ENCODE data around the gene NAV2. TPM values are rescaled to one million over a fixed set of nuclear protein-coding genes. Genes with fewer than 3 reads are reported as not detected.

NAV2 gene
- total and polyA plus RNA-seq, 4 experiments from 2014 or later = 1.1 to 6.2 (median 4.2) TPM; not detected in 1

DNA sequence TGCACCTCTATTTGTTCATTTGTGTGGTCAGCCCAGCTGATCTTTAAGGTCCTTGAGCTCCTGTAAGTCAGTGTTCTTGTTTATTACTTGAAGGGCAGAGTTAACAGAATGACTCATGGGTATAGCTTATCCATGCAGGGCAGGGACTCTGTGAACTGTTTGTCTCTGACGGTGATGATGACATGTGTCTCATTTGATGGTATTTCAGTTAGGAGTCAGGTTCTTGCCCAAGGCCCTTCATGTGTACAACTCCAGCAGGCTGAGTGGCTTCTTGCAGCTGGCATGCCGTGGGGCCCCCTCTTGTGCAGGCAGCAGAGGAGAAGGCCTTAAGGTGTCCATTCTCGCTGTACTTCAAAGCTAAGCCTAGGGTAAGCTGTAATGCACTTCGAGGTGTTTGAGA lies 282.5 kb downstream of the NAV2 start:
- intact Hi-C loops (cut with micrococcal nuclease) = no loop called here
- H3K4me3 ChIP-seq (ENCODE audit: low read length in 2 of 2) = no peak overlapping the region
- H3K4me1 ChIP-seq (ENCODE audit: insufficient read depth, low read length) = no peaks in the 10 kb centered on the region
- H3K9me3 Mint-ChIP-seq = no peaks in the 10 kb centered on the region
- ChIA-PET POLR2A (ENCODE audit: partially characterized antibody) (no interaction called here), CTCF (ENCODE audit: partially characterized antibody) (no interaction called here)
- DNase-seq = no peak
- H3K27ac ChIP-seq (ENCODE audit: low read depth, low read length) = no peak overlapping the region
- no peak overlapping the region for H3K4me3 Mint-ChIP-seq
- H3K27me3 ChIP-seq (ENCODE audit: insufficient read depth, low read length) = no peaks in the 10 kb centered on the region
- H3K27ac Mint-ChIP-seq = no peak overlapping the region
- H3K36me3 Mint-ChIP-seq = no peaks in the 10 kb centered on the region
- H3K27me3 Mint-ChIP-seq = peaks cover 0 to 4% of the 10 kb centered on the region in 2 donors
- no peaks in the 10 kb centered on the region for H3K36me3 ChIP-seq (ENCODE audit: insufficient read depth, low read length)
- no peaks in the 10 kb centered on the region for H3K9me3 ChIP-seq (ENCODE audit: control insufficient read depth in 1 of 2, low read length in 2 of 2)
- no peaks in the 10 kb centered on the region for H3K4me1 Mint-ChIP-seq

DNA sequence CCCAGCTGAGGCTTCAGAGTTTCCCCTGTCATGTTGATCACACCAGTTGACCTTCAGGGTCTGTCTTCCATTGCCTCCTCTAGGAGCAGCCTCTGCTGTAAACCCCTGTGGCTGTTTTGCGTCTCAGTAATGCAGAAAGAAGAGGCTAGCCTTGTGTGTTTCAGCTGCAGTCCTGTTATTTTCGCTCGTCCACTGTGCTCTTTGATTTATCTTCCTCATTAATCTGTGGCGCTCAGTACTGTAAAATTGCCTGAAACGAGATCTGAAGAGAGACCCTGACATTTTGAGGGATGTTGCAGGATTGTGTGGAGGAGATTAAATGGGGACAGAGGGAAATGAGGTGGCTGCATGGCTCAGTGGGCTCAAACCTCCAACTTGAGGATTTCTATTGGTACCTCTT lies 283.9 kb downstream of the NAV2 start:
- POLR2A ChIA-PET (ENCODE audit: partially characterized antibody) = no interaction called here
- H3K27ac Mint-ChIP-seq = no peak overlapping the region
- H3K27ac ChIP-seq (ENCODE audit: low read depth, low read length) = no peak overlapping the region
- no peaks in the 10 kb centered on the region for H3K27me3 ChIP-seq (ENCODE audit: insufficient read depth, low read length)
- H3K4me3 Mint-ChIP-seq = no peak overlapping the region
- intact Hi-C loops (cut with micrococcal nuclease) = no loop called here
- no peaks in the 10 kb centered on the region for H3K4me1 Mint-ChIP-seq
- no peaks in the 10 kb centered on the region for H3K4me1 ChIP-seq (ENCODE audit: insufficient read depth, low read length)
- no peaks in the 10 kb centered on the region for H3K36me3 ChIP-seq (ENCODE audit: insufficient read depth, low read length)
- no peaks in the 10 kb centered on the region for H3K36me3 Mint-ChIP-seq
- H3K27me3 Mint-ChIP-seq = peaks cover 0 to 5% of the 10 kb centered on the region in 2 donors
- H3K4me3 ChIP-seq (ENCODE audit: low read length in 2 of 2) = no peak overlapping the region
- peaks cover 0 to 1% (median 0%) of the 10 kb centered on the region in 8 donors for H3K9me3 Mint-ChIP-seq
- no peak for DNase-seq
- H3K9me3 ChIP-seq (ENCODE audit: control insufficient read depth in 1 of 2, low read length in 2 of 2) = no peaks in the 10 kb centered on the region
- CTCF ChIA-PET (ENCODE audit: partially characterized antibody) = no interaction called here

DNA sequence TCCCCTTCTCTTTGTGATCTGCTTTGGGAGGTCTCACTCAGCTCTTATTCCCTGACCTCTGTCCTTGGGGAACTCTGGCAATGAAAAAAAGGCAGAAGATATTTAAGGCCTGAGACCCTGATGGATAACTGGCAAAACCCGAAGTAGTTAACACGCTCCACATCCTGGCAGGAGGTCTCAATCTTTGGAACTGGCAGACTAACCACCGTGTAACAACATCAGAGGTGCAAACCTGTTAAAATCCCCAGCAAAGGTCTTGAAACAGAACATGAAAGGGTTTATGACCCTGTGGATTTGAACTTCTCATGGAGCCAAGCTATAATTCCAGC lies 287.3 kb downstream of the NAV2 start:
- Mint-ChIP-seq H3K27me3 (peaks cover 0 to 10% of the 10 kb centered on the region in 2 donors), H3K4me1 (no peaks in the 10 kb centered on the region), H3K9me3 (peaks cover 0 to 1% (median 0%) of the 10 kb centered on the region in 8 donors), H3K36me3 (no peaks in the 10 kb centered on the region), H3K4me3 (no peak overlapping the region), H3K27ac (no peak overlapping the region)
- H3K36me3 ChIP-seq (ENCODE audit: insufficient read depth, low read length) = no peaks in the 10 kb centered on the region
- ChIA-PET CTCF (ENCODE audit: partially characterized antibody) (interaction anchor here (1.0 kb wide), 1 partner anchor 9 kb away, joined by 3 read pairs; no protein-coding TSS in a partner anchor), POLR2A (ENCODE audit: partially characterized antibody) (no interaction called here)
- intact Hi-C loops (cut with micrococcal nuclease) = no loop called here
- no peaks in the 10 kb centered on the region for H3K9me3 ChIP-seq (ENCODE audit: control insufficient read depth in 1 of 2, low read length in 2 of 2)
- no peaks in the 10 kb centered on the region for H3K4me1 ChIP-seq (ENCODE audit: insufficient read depth, low read length)
- DNase-seq = no peak
- no peak overlapping the region for H3K4me3 ChIP-seq (ENCODE audit: low read length in 2 of 2)
- H3K27ac ChIP-seq (ENCODE audit: low read depth, low read length) = no peak overlapping the region
- H3K27me3 ChIP-seq (ENCODE audit: insufficient read depth, low read length) = no peaks in the 10 kb centered on the region

DNA sequence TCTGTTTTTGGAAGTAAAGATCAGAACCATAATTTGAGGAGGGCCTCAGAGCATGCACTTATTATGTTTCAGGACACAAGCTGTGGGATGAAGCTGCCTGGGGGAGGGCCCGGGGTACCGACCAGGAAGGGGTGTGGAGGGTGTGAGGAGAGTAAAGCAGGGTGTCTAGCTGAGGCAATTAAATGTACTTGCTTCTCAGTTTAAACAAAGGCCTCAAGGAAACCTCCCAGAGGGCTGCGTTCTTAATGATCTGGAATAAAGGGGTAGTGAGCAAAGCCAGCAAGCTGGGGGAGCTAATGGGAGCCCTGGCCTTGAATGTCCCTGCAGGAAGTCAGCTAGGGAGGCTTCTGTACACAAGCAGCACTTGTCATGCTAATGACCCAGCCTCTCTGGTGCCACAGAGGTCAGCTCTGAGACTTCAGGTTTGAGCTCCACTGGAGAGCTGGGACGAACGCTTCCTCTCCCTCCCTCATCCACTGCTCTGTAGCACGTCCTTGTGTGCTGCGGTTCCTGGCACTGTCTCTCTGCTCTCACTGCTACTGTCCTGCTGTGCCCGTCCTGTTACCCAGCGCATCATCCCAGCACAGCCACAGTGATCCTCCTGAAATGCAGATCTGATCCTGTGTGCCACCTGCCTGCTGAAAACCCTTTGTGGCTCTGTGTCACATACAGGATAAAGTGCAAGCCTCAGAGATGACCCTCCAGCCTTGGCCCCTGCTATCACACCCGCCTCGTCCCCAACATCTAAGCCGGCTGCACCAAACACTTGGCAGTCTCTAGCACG lies 287.9 kb downstream of the NAV2 start:
- CTCF ChIA-PET (ENCODE audit: partially characterized antibody) = interaction anchor here (1.0 kb wide), 1 partner anchor 10 kb away, joined by 3 read pairs; no protein-coding TSS in a partner anchor
- H3K4me3 ChIP-seq (ENCODE audit: low read length in 2 of 2) = no peak overlapping the region

DNA sequence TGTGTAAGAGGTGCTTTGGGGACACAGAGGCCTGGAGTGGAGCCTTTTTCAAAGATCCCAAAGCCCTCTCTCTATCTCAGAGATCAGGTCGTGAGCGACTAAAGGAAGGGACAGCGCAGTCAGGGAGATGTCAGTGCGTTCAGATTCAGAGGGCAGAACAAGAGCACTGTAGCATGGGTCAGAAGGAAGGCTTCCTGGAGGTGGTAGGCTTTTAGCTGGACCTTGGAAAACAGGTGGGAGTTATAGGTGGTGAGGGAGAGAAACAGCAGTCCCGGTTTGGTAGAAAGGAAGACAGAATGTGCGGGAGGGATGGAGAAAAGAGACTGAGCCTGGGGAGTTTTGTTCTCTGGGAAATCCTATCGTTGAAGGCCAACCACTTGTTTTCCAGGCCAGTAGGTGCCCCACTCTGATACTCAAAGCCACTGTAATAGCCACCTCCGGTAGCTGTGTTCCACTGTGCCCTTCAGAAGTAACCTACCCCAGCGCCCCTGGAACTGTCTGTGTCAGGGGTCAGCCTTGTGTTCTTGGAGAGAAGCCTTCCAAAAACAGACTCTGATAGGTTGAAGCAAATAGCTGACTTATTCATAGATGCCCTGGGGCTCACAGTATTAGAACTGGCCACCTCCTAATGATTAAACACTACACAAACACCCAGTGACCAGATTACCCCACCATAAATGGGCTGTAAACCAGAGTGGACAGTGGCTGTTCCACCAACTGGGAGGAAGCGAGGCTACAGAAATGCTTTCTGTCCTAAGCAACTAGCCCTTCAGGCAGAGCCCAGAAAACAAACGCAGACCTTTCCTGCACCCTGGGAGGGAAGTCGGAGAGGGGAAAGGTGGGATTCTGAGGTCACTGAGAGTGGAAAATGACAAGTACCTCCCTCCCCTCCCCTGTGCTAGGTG lies 289.9 kb downstream of the NAV2 start:
- Mint-ChIP-seq H3K4me1 (no peaks in the 10 kb centered on the region), H3K27ac (no peak overlapping the region), H3K9me3 (peaks cover 0 to 1% (median 0%) of the 10 kb centered on the region in 8 donors), H3K36me3 (no peaks in the 10 kb centered on the region), H3K4me3 (no peak overlapping the region), H3K27me3 (peaks cover 0 to 10% of the 10 kb centered on the region in 2 donors)
- no peak for DNase-seq
- POLR2A ChIA-PET (ENCODE audit: partially characterized antibody) = no interaction called here
- no peaks in the 10 kb centered on the region for H3K36me3 ChIP-seq (ENCODE audit: insufficient read depth, low read length)
- no peak overlapping the region for H3K4me3 ChIP-seq (ENCODE audit: low read length in 2 of 2)
- H3K27me3 ChIP-seq (ENCODE audit: insufficient read depth, low read length) = no peaks in the 10 kb centered on the region
- intact Hi-C loops (cut with micrococcal nuclease) = no loop called here
- no peaks in the 10 kb centered on the region for H3K4me1 ChIP-seq (ENCODE audit: insufficient read depth, low read length)
- no peak overlapping the region for H3K27ac ChIP-seq (ENCODE audit: low read depth, low read length)
- no peaks in the 10 kb centered on the region for H3K9me3 ChIP-seq (ENCODE audit: control insufficient read depth in 1 of 2, low read length in 2 of 2)
- CTCF ChIA-PET (ENCODE audit: partially characterized antibody) = no interaction called here

More for the DNA sequence above, 287.9 kb downstream of the NAV2 start:
- Mint-ChIP-seq H3K9me3 (peaks cover 0 to 1% (median 0%) of the 10 kb centered on the region in 8 donors), H3K27ac (no peak overlapping the region), H3K4me1 (no peaks in the 10 kb centered on the region), H3K27me3 (peaks cover 0 to 10% of the 10 kb centered on the region in 2 donors), H3K4me3 (no peak overlapping the region), H3K36me3 (no peaks in the 10 kb centered on the region)
- no peaks in the 10 kb centered on the region for H3K9me3 ChIP-seq (ENCODE audit: control insufficient read depth in 1 of 2, low read length in 2 of 2)
- no peaks in the 10 kb centered on the region for H3K4me1 ChIP-seq (ENCODE audit: insufficient read depth, low read length)
- DNase-seq = no peak
- no peaks in the 10 kb centered on the region for H3K27me3 ChIP-seq (ENCODE audit: insufficient read depth, low read length)
- no peak overlapping the region for H3K27ac ChIP-seq (ENCODE audit: low read depth, low read length)
- no peaks in the 10 kb centered on the region for H3K36me3 ChIP-seq (ENCODE audit: insufficient read depth, low read length)
- intact Hi-C loops (cut with micrococcal nuclease) = no loop called here
- POLR2A ChIA-PET (ENCODE audit: partially characterized antibody) = no interaction called here

DNA sequence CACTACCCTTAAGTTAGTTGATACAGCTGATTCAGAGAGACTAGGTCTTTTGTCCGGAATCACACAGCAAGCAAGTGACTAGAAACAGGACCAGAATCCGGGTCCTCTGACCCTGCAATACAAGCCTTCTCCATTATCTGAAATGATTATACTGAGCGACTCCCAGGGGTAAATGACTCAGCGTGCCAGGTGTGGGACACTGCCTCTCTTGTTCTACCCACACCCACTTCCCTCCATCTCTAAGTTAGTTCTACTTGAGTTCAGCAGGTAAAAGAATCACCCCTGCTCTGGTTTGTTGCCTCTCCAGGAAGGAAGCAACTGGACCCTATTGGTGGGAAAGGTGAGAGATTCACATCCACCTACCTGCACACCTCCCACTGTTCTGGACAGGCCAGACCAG lies 290.7 kb downstream of the NAV2 start:
- Histone ChIP-seq H3K4me1 (ENCODE audit: insufficient read depth, low read length) (no peaks in the 10 kb centered on the region), H3K4me3 (ENCODE audit: low read length in 2 of 2) (no peak overlapping the region), H3K36me3 (ENCODE audit: insufficient read depth, low read length) (no peaks in the 10 kb centered on the region), H3K9me3 (ENCODE audit: control insufficient read depth in 1 of 2, low read length in 2 of 2) (no peaks in the 10 kb centered on the region), H3K27me3 (ENCODE audit: insufficient read depth, low read length) (no peaks in the 10 kb centered on the region), H3K27ac (ENCODE audit: low read depth, low read length) (no peak overlapping the region)
- ChIA-PET CTCF (ENCODE audit: partially characterized antibody) (no interaction called here), POLR2A (ENCODE audit: partially characterized antibody) (no interaction called here)
- intact Hi-C loops (cut with micrococcal nuclease) = no loop called here
- Mint-ChIP-seq H3K27me3 (peaks cover 0 to 7% of the 10 kb centered on the region in 2 donors), H3K4me3 (no peak overlapping the region), H3K4me1 (no peaks in the 10 kb centered on the region), H3K9me3 (peaks cover 0 to 1% (median 0%) of the 10 kb centered on the region in 8 donors), H3K36me3 (no peaks in the 10 kb centered on the region), H3K27ac (no peak overlapping the region)
- DNase-seq = no peak

DNA sequence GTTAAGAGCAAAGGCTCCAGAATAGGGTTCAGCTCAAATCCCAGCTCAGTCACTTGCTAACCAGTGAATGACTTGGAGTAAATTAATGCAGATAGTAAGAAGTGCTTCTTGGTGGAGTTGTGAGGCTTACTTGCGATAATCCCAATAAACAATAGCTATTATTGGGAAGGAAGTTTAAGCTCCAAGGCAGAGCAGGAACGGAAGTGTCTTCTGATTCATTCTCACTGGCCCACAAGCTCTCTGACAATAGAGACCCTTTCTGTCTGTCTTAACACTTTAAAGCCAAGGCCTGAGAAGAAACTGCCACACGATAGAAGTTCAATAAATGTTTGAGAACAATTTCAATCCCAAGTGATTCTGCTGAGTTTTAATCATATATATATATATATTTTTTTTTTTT lies 292.2 kb downstream of the NAV2 start:
- peaks cover 0 to 6% of the 10 kb centered on the region in 2 donors for H3K27me3 Mint-ChIP-seq

More for the DNA sequence above, 292.2 kb downstream of the NAV2 start:
- H3K9me3 ChIP-seq (ENCODE audit: control insufficient read depth in 1 of 2, low read length in 2 of 2) = no peaks in the 10 kb centered on the region
- no peaks in the 10 kb centered on the region for H3K27me3 ChIP-seq (ENCODE audit: insufficient read depth, low read length)
- intact Hi-C loops (cut with micrococcal nuclease) = no loop called here
- H3K27ac ChIP-seq (ENCODE audit: low read depth, low read length) = no peak overlapping the region
- H3K36me3 ChIP-seq (ENCODE audit: insufficient read depth, low read length) = no peaks in the 10 kb centered on the region
- no peak overlapping the region for H3K4me3 ChIP-seq (ENCODE audit: low read length in 2 of 2)
- H3K9me3 Mint-ChIP-seq = peaks cover 0 to 1% (median 0%) of the 10 kb centered on the region in 8 donors
- ChIA-PET POLR2A (ENCODE audit: partially characterized antibody) (no interaction called here), CTCF (ENCODE audit: partially characterized antibody) (interaction anchor here (0.7 to 1.5 kb wide), 2 partner anchors 100 to 1241 kb away, joined by 3 read pairs; no protein-coding TSS in a partner anchor)
- no peaks in the 10 kb centered on the region for H3K36me3 Mint-ChIP-seq
- H3K4me1 Mint-ChIP-seq = no peaks in the 10 kb centered on the region
- H3K4me1 ChIP-seq (ENCODE audit: insufficient read depth, low read length) = no peaks in the 10 kb centered on the region
- no peak overlapping the region for H3K27ac Mint-ChIP-seq
- no peak for DNase-seq
- no peak overlapping the region for H3K4me3 Mint-ChIP-seq

All from CD4-positive, alpha-beta memory T cell (primary cell).